H9 (cell line): ENCODE measurements around the gene ALG14. TPM values are rescaled to one million over a fixed set of nuclear protein-coding genes. Genes with fewer than 3 reads are reported as not detected.

Experiments
- DNase-seq: peaks from one replicate; pipeline ENCODE4 v3.0.0-alpha.2; 2017
- H2AFZ ChIP-seq: one replicate; pipeline ENCODE4 v1.6.1; 2013; ENCODE audit warnings: mild to moderate bottlenecking, low read length, control low read depth, moderate library complexity
- H2AK5ac ChIP-seq: 2 replicates; pipeline ENCODE4 v1.6.1; 2013; ENCODE audit warnings: low read length, control low read depth, mixed read lengths; ENCODE audit not compliant: insufficient read length
- H2BK120ac ChIP-seq: one replicate; pipeline ENCODE4 v1.6.1; 2013; ENCODE audit warnings: low read depth, mild to moderate bottlenecking, low read length, control low read depth, inconsistent platforms; ENCODE audit not compliant: poor library complexity, severe bottlenecking
- H2BK12ac ChIP-seq: 2 replicates; pipeline ENCODE4 v1.6.1; 2013; ENCODE audit warnings: low read length, control low read depth, mixed read lengths, low read depth; ENCODE audit not compliant: insufficient read length
- H2BK15ac ChIP-seq: 2 replicates; pipeline ENCODE4 v1.6.1; 2013; ENCODE audit warnings: low read depth, low read length, control low read depth
- H2BK20ac ChIP-seq: one replicate; pipeline ENCODE4 v1.6.1; 2013; ENCODE audit warnings: low read depth, mild to moderate bottlenecking, low read length, control low read depth, inconsistent platforms; ENCODE audit not compliant: poor library complexity, severe bottlenecking
- H2BK5ac ChIP-seq: 2 replicates; pipeline ENCODE4 v1.6.1; 2013; ENCODE audit warnings: low read length, control low read depth, mixed read lengths; ENCODE audit not compliant: insufficient read length
- H3K14ac ChIP-seq: 2 replicates; pipeline ENCODE4 v1.6.1; 2013; ENCODE audit warnings: low read length, control low read depth; ENCODE audit not compliant: insufficient read depth
- H3K18ac ChIP-seq: 2 replicates; pipeline ENCODE4 v1.6.1; 2013; ENCODE audit warnings: low read depth, mild to moderate bottlenecking, mixed read lengths, low read length, control low read depth; ENCODE audit not compliant: insufficient read length
- H3K23ac ChIP-seq: 2 replicates; pipeline ENCODE4 v1.6.1; 2013; ENCODE audit warnings: low read length, control low read depth, mixed read lengths, low read depth; ENCODE audit not compliant: insufficient read length
- H3K23me2 ChIP-seq: 2 replicates; pipeline ENCODE4 v1.6.1; 2013; ENCODE audit warnings: low read depth, mild to moderate bottlenecking, mixed read lengths, low read length, control low read depth; ENCODE audit not compliant: insufficient read length, poor library complexity, severe bottlenecking
- H3K27ac ChIP-seq: 2 replicates; pipeline ENCODE4 v1.5.1; 2013; ENCODE audit warnings: low read length, control low read depth, mixed read lengths, low read depth; ENCODE audit not compliant: insufficient read length
- H3K27me3 ChIP-seq: 2 replicates; pipeline ENCODE4 v1.6.1; 2013; ENCODE audit warnings: low read length, control low read depth, inconsistent platforms; ENCODE audit not compliant: insufficient read depth
- H3K4ac ChIP-seq: 2 replicates; pipeline ENCODE4 v1.6.1; 2013; ENCODE audit warnings: low read depth, mild to moderate bottlenecking, control low read depth, inconsistent platforms, low read length, moderate library complexity
- H3K4me1 ChIP-seq: 2 replicates; pipeline ENCODE4 v1.6.1; 2013; ENCODE audit warnings: low read length, control low read depth, inconsistent platforms; ENCODE audit not compliant: insufficient read depth
- H3K4me2 ChIP-seq: 2 replicates; pipeline ENCODE4 v1.6.1; 2013; ENCODE audit warnings: low read length, control low read depth, mixed read lengths; ENCODE audit not compliant: insufficient read length, insufficient read depth
- H3K56ac ChIP-seq: 2 replicates; pipeline ENCODE4 v1.6.1; 2013; ENCODE audit warnings: low read depth, mild to moderate bottlenecking, mixed read lengths, low read length, control low read depth; ENCODE audit not compliant: insufficient read length
- H3K79me1 ChIP-seq: 2 replicates; pipeline ENCODE4 v1.6.1; 2013; ENCODE audit warnings: low read depth, mild to moderate bottlenecking, moderate library complexity, low read length, control low read depth, inconsistent platforms; ENCODE audit not compliant: insufficient read depth, poor library complexity, severe bottlenecking
- H3K79me2 ChIP-seq: 2 replicates; pipeline ENCODE4 v1.6.1; 2013; ENCODE audit warnings: low read length, control low read depth, inconsistent platforms; ENCODE audit not compliant: insufficient read depth
- H3K9ac ChIP-seq: 2 replicates; pipeline ENCODE4 v1.6.1; 2013; ENCODE audit warnings: low read length, control low read depth, mixed read lengths; ENCODE audit not compliant: insufficient read length; ENCODE audit errors: extremely low read depth
- H3K9me3 ChIP-seq: one replicate; pipeline ENCODE4 v1.6.1; 2013; ENCODE audit warnings: low read depth, low read length, inconsistent platforms; ENCODE audit not compliant: control insufficient read depth
- H3T11ph ChIP-seq: one replicate; pipeline ENCODE4 v1.6.1; 2013; ENCODE audit warnings: mild to moderate bottlenecking, low read length, control low read depth, inconsistent platforms
- H4K20me1 ChIP-seq: one replicate; pipeline ENCODE4 v1.6.1; 2013; ENCODE audit not compliant: control insufficient read depth, insufficient read length, insufficient read depth
- H4K5ac ChIP-seq: 2 replicates; pipeline ENCODE4 v1.6.1; 2013; ENCODE audit warnings: low read depth, mild to moderate bottlenecking, mixed read lengths, low read length, control low read depth; ENCODE audit not compliant: insufficient read length
- H4K8ac ChIP-seq: replicated peaks from 2 replicates; pipeline ENCODE4 v1.6.1; 2013; ENCODE audit warnings: low read length, control low read depth, mixed read lengths, low read depth; ENCODE audit not compliant: insufficient read length
- H4K91ac ChIP-seq: 2 replicates; pipeline ENCODE4 v1.6.1; 2013; ENCODE audit warnings: low read depth, mild to moderate bottlenecking, moderate library complexity, mixed read lengths, low read length, control low read depth; ENCODE audit not compliant: insufficient read length
- H3K27ac Mint-ChIP-seq, 3 experiments: 2 replicates in 2 of 3; 3 replicates in 1 of 3; pipeline ENCODE4 v1.8.0; 2020 to 2021; ENCODE audit warnings: mixed read lengths in 3 of 3, mild to moderate bottlenecking in 1 of 3, moderate library complexity in 1 of 3
- H3K27me3 Mint-ChIP-seq: 2 replicates; pipeline ENCODE4 v1.8.0; 2021; ENCODE audit warnings: low read depth, mild to moderate bottlenecking, moderate library complexity, mixed read lengths
- H3K36me3 Mint-ChIP-seq, 3 experiments: 2 replicates in 2 of 3; 3 replicates in 1 of 3; pipeline ENCODE4 v1.8.0; 2020 to 2021; ENCODE audit warnings: low read depth in 3 of 3, mixed read lengths in 3 of 3; ENCODE audit not compliant: insufficient read depth in 1 of 3
- H3K4me1 Mint-ChIP-seq, 2 experiments: 2 replicates each; pipeline ENCODE4 v1.8.0; 2020; ENCODE audit warnings: mixed read lengths in 2 of 2
- H3K4me3 Mint-ChIP-seq, 2 experiments: 2 replicates in 1 of 2; 3 replicates in 1 of 2; pipeline ENCODE4 v1.8.0; 2020 to 2021; ENCODE audit warnings: mild to moderate bottlenecking in 2 of 2, mixed read lengths in 2 of 2, moderate library complexity in 1 of 2
- H3K9me3 Mint-ChIP-seq, 2 experiments: 2 replicates in 1 of 2; 3 replicates in 1 of 2; pipeline ENCODE4 v1.8.0; 2020; ENCODE audit warnings: mild to moderate bottlenecking in 2 of 2, mixed read lengths in 2 of 2, moderate library complexity in 1 of 2
- CTCF ChIP-seq: fragments of 200-600 bp; sonication (generic); conservative IDR thresholded peaks from 3 replicates; pipeline ENCODE4 v1.8.0; 2021; ENCODE audit warnings: antibody characterized with exemption, mild to moderate bottlenecking
- WGBS: extraction: QIAGEN DNeasy Blood & Tissue Kit; methylation state at CpG from one replicate; pipeline ENCODE4 v1.1.7; 2013; ENCODE audit warnings: missing lambda C conversion rate, low lambda C conversion rate, mixed read lengths; ENCODE audit not compliant: insufficient read length; ENCODE audit errors: extremely low coverage; 5-methylcytosine and 5-hydroxymethylcytosine counted together
- total RNA-seq: library from RNA; stranded (reverse); gene quantifications from 2 replicates; pipeline ENCODE4 v1.2.1, GENCODE V29; 2021

ALG14 gene
- total RNA-seq, 1 experiment from 2014 or later: 2.5 TPM

- Histone ChIP-seq H4K20me1 (no peaks in the 10 kb centered on the region), H2BK120ac (no peak overlapping the region), H4K8ac (no peak overlapping the region), H4K5ac (no peak overlapping the region), H2BK12ac (no peak overlapping the region), H3K4ac (no peak overlapping the region), H3K27me3 (no peaks in the 10 kb centered on the region), H2BK15ac (no peak overlapping the region), H2BK20ac (no peak overlapping the region), H3K18ac (no peak overlapping the region), H3K79me1 (no peaks in the 10 kb centered on the region), H4K91ac (no peak overlapping the region), H2BK5ac (no peak overlapping the region), H2AK5ac (no peak overlapping the region), H3K23ac (no peak overlapping the region), H3K9ac (no peak overlapping the region), H3K9me3 (no peaks in the 10 kb centered on the region), H3K23me2 (no peaks in the 10 kb centered on the region), H3K56ac (no peak overlapping the region), H3K14ac (no peak overlapping the region), H3K4me2 (no peak overlapping the region), H3T11ph (no peak overlapping the region), H3K79me2 (no peaks in the 10 kb centered on the region), H3K27ac (no peak overlapping the region), H2AFZ (no peak overlapping the region), H3K4me1 (no peaks in the 10 kb centered on the region)
- no peak for TF ChIP-seq CTCF
- no peaks in the 10 kb centered on the region for H3K36me3 Mint-ChIP-seq
- H3K27me3 Mint-ChIP-seq: no peaks in the 10 kb centered on the region
- H3K9me3 Mint-ChIP-seq: no peaks in the 10 kb centered on the region
- DNase-seq: no peak
- WGBS: no CpG with 5 or more reads among the region's 2 CpGs
- no peak overlapping the region for H3K27ac Mint-ChIP-seq
- no peak overlapping the region for H3K4me3 Mint-ChIP-seq
- H3K4me1 Mint-ChIP-seq: peaks cover 0 to 4% of the 10 kb centered on the region in 2 experiments; a peak in 1 of 4 replicates
Observed at GRCh38 chr1:95040032-95040525, 32.7 kb downstream of the ALG14 start.
